ENCODE data around the gene SYCE3. TPM values are rescaled to one million over a fixed set of nuclear protein-coding genes. Genes with fewer than 3 reads are reported as not detected.

SYCE3 gene
- polyA plus RNA-seq, 1 of the 3 experiments (the other 2 are of a cell fraction), result 3.6 TPM

- Histone ChIP-seq H3K9ac (no peak overlapping the region), H3K36me3 (replicated peaks in 1 of 2; ENCODE audit: control insufficient read depth in 1 of 2, insufficient read depth in 2 of 2, low read length in 1 of 2) (no peaks in the 10 kb centered on the region), H3K79me2 (ENCODE audit: insufficient read depth) (no peaks in the 10 kb centered on the region), H3K4me2 (no peak overlapping the region), H4K20me1 (ENCODE audit: insufficient read depth) (no peaks in the 10 kb centered on the region), H2AFZ (ENCODE audit: low read depth) (no peak overlapping the region), H3K4me1 (ENCODE audit: control insufficient read depth in 1 of 2, insufficient read depth in 2 of 2, low read depth in 1 of 2, low read length in 1 of 2) (peaks cover 0 to 9% of the 10 kb centered on the region in 2 experiments; a peak in 1 of 4 replicates), H3K9me2 (no peaks in the 10 kb centered on the region), H3K27ac (ENCODE audit: low read depth in 2 of 2, low read length in 1 of 2) (no peak overlapping the region), H3K27me3 (ENCODE audit: insufficient read depth) (no peaks in the 10 kb centered on the region), H3K4me3 (ENCODE audit: low read depth in 2 of 2, low read length in 1 of 2) (no peak overlapping the region; a peak in 1 of 4 replicates), H3F3A (replicated peaks; ENCODE audit: insufficient read depth) (peaks cover 6% of the 10 kb centered on the region), H3K9me3 (no peaks in the 10 kb centered on the region)
- TF ChIP-seq TCF12 (IDR thresholded peaks at IDR 0.05), result no peak
- TF ChIP-seq PBX3 (IDR thresholded peaks at IDR 0.05), result no peak
- TF ChIP-seq FOXJ3 (CRISPR knock-in tag; IDR thresholded peaks at IDR 0.05), result no peak
- TF ChIP-seq SMC3 (IDR thresholded peaks at IDR 0.05; ENCODE audit: low read depth, low read length), result no peak
- no peak for TF ChIP-seq TAF1 (IDR thresholded peaks at IDR 0.05; ENCODE audit: borderline replicate concordance, low read depth, low read length)
- no peak for TF ChIP-seq FOXM1 (IDR thresholded peaks at IDR 0.05; ENCODE audit: low read depth)
- TF ChIP-seq USF1 (IDR thresholded peaks at IDR 0.05; ENCODE audit: borderline replicate concordance, low read depth), result no peak
- no peak for TF ChIP-seq JUND (IDR thresholded peaks at IDR 0.05)
- no peak for TF ChIP-seq MAX (IDR thresholded peaks at IDR 0.05; ENCODE audit: low read depth)
- TF ChIP-seq GABPA (IDR thresholded peaks at IDR 0.05; ENCODE audit: low read depth), result no peak
- TF ChIP-seq MXI1 (IDR thresholded peaks at IDR 0.05; ENCODE audit: low read depth, low read length), result no peak
- TF ChIP-seq REST (IDR thresholded peaks at IDR 0.05; ENCODE audit: low read depth, low read length), result no peak
- TF ChIP-seq YY1 (IDR thresholded peaks at IDR 0.05; ENCODE audit: low read depth), result no peak
- TF ChIP-seq NRF1 (IDR thresholded peaks at IDR 0.05; ENCODE audit: low read depth, low read length), result no peak
- TF ChIP-seq ZBTB33 (IDR thresholded peaks at IDR 0.05; ENCODE audit: borderline replicate concordance, low read depth), result no peak
- TF ChIP-seq RAD21 (IDR thresholded peaks at IDR 0.05; ENCODE audit: low read length), result no peak
- no peak for TF ChIP-seq CTCF (IDR thresholded peaks at IDR 0.05)
- no peak for TF ChIP-seq RFX5 (IDR thresholded peaks at IDR 0.05; ENCODE audit: low read length)
- TF ChIP-seq RXRA (IDR thresholded peaks at IDR 0.05; ENCODE audit: borderline replicate concordance, low read depth), result no peak
- TF ChIP-seq POLR2AphosphoS5 (IDR thresholded peaks at IDR 0.05; ENCODE audit: low read depth, low read length), result no peak
- ChIA-PET CTCF (interaction anchor here (1.5 kb wide), 1 partner anchor 30 kb away, joined by 12 read pairs; the partner anchor contains the start of gene SYCE3), POLR2A (interaction anchor here (1.0 to 1.2 kb wide), 2 partner anchors 23 to 30 kb away, joined by 3 to 8 read pairs; partner anchors contain the start of gene SYCE3)
- no peak for DNase-seq
- 93% methylated on average over 19 of the region's 19 CpGs for WGBS (ENCODE audit: low lambda C conversion rate)
Observed at GRCh38 chr22:50532824-50533796, 29.6 kb downstream of the SYCE3 start.
